Measurements from ENCODE around the gene GOLGA8S.
"Not testable (repeated sequence)": the region's sequence is repeated elsewhere in the genome, so short reads cannot be mapped to it uniquely, and the experiment has no call there.

The GOLGA8S gene

DNA sequence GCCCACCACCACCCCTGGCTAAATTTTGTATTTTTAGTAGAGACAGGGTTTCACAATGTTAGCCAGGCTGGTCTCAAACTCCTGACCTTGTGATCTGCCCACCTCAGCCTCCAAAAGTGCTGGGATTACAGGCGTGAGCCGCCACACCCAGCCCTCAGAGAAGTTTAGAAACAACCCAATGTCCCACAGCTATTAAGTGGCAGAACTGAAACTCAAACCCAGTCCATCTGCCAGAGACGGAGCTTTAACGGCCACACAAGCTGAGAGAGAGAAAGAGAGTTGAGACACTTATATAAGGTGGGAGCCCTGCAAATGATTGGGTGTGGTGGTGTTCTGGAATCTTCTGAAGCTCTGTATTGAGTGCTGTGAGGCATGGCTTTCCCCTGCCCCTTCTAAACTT is 43.8 kb downstream of the GOLGA8S start:
- DNase-seq, result not testable (repeated sequence)

GRCh38 chr15:23399207-23399606 is 44.7 kb downstream of the GOLGA8S start:
- DNase-seq, result not testable (repeated sequence)

DNA sequence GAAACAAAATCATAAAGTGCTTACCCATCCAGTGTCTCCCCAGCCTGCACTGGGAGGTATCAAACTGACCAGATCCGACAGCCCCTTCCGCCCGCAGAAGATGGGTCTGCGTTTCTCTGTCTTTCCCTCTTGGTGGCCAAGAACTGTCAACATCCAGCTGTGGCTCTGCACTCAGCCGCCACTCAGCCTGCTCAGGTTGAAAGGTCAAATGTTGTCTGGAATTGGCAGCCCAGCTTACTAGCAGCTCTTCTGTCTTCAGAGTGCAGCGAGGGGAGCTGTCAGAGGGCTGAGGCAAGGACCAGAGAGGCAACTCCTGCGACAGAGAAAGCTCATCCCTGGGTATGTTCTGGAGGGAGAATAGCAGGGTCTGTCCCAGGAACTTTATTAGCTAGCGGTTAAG is 47.1 kb downstream of the GOLGA8S start:
- no peak for DNase-seq

- DNase-seq, result no peak
These were observed 47.6 kb downstream of the GOLGA8S start for GRCh38 chr15:23402140-23402539.

- no peak for DNase-seq
These were observed 48.0 kb downstream of the GOLGA8S start for GRCh38 chr15:23402544-23402943.

DNA sequence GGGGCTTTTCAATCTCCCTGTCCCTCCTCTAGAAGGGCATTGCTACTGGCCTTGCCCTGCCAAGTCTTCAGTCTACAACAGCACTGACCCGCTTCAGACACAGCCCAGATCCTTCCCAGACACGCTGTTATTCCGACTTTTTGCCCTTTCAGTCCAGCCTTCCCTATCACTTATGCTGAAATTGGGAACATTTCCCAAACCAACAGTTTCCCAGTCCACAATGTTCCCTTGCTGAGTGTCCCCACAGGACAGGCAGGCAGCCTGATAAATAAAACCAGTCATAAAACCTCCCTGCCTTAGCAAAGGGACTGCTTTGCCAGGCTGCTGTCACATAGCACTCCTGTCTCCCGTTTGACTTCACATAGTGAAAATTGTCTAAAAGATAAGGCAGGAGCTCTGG is 49.0 kb downstream of the GOLGA8S start:
- DNase-seq, result no peak

DNA sequence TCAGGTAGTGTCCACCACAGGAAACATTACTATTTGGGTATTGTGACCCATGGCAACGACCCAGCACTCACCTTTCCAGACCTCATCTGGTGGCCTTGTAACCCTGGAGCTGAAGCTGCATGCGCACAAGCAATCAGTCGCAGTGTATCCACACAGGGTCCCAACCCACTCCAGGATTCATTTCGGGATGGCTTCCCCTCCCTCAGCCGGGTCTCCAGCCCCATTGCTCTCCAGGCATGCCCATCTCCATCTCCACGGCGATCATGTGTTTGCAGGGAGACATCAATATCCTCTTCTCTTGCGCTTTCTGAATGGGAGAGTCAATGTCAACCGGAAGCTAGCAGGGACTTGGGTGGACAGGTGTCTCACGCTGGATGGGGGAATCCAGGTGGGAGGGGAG is 57.3 kb downstream of the GOLGA8S start:
- DNase-seq, result no peak

DNA sequence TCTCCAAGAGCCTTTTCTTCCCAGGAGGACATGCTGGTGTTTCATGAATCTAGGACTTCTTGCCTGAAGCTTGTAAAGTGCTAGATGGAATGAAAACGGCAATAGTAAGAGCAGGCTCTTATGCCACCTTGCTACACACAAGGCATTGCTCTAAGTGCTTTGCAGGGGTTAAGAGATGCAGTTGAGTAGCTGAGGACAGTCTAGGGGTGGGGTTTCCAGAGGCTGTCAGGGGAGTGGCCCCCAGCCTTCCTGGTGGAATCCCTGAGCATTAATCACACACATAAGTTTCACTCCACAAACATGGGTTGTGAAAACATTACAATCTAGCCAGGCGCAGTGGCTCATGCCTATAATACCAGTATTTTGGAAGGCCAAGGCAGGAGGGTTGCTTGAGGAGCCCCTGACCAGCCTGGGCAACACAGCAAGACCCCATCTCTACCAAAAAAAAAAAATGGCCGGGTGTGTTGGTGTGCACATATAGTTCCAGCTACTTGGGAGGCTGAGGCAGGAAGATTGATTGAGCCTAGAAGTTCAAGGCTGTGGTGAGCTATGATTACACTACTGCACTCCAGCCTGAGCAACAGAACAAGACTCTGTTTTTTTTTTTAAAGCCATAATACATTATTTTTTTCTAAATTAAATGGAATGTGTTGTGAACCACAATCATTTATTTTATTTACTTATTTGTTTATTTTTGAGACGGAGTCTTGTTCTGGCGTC is 58.5 kb downstream of the GOLGA8S start:
- DNase-seq, result not testable (repeated sequence)
